HL-60/S4 treated with phorbol 12-myristate 13-acetate at 8.2 ng/mL for 4 days and 3 days (cell line): ENCODE measurements around the gene OR13C2.
"Not testable (repeated sequence)": the region's sequence is repeated elsewhere in the genome, so short reads cannot be mapped to it uniquely, and the experiment has no call there.

Source experiments
- in situ Hi-C: fragments of 300-500 bp; cut with MboI; formaldehyde crosslinking; loops from 2 replicates; pipeline ENCODE4 v1.15.0; 2022; ENCODE audit warnings: low sequenced_read_pairs

Gene OR13C2, protein sequence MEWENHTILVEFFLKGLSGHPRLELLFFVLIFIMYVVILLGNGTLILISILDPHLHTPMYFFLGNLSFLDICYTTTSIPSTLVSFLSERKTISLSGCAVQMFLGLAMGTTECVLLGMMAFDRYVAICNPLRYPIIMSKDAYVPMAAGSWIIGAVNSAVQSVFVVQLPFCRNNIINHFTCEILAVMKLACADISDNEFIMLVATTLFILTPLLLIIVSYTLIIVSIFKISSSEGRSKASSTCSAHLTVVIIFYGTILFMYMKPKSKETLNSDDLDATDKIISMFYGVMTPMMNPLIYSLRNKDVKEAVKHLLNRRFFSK

DNA sequence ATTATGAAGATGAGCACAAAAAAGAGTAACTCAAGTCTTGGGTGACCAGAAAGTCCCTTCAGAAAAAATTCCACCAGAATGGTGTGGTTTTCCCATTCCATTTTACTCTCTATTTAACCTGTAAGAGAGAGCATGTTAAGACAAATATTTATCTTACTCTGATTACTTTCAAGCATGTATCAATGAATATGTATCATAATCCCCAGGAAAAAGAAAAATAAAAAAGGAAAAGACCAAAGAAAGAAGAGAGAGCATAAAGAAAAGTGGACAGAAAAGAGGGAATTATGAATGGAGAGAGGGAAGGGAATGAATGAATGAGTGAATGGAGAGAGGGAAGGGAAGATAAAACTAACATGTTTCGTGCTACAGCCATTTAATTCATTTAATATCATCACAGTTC lies at the start of gene OR13C2:
TSS of gene OR13C2 (minus strand) at position 101 of the 400 bp plus-strand sequence. CDS start at position 101, 0 bp downstream.
- in situ Hi-C loops, result not testable (repeated sequence)

DNA sequence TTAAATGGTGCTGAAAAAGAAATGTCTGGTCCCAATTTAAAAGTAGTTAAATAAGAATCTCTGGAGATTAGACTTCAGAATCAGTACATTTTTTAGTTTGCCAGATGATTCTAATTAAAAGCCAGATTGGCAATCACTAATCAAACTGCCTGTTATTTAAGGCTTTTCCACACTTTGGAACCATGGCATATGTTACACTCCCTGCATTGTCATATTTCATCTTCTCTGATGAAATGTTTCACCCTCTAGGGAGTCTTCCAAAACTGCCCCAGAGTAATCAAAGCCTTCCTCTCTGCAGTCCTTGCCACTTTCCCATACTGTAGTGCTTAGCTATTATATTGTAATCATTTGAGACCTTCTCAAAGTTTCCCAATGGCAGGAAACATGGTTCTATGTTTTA lies 30.0 kb upstream of the OR13C2 start:
- in situ Hi-C loops, result no loop called here

DNA sequence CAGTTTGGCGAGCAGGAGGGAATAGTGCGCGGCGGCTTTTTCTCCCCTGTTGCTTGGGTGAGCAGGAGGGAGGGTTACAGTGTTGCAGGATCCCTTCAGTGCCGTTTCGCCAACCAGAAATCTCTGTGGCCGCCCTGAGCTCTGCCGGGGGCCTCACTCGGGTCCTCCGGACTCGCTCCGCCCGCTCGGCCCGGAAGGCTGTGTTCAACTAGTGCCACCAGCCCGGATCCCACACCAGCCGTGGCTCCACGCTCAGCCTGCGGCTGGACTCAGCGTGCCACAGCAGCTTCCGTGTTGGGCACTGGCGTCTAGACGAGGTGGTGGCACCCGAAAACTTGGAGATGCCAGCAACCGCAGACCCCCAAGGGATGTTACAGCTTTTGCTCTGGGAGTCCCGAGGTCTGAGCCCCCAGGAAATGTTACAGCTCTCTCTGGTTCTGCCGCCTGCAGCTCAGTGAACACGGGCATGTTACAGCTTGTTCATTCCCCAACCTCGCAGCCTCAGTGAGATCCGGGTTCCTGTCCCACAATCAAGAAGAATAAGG lies 28.6 kb upstream of the OR13C2 start:
- in situ Hi-C loops, result no loop called here

DNA sequence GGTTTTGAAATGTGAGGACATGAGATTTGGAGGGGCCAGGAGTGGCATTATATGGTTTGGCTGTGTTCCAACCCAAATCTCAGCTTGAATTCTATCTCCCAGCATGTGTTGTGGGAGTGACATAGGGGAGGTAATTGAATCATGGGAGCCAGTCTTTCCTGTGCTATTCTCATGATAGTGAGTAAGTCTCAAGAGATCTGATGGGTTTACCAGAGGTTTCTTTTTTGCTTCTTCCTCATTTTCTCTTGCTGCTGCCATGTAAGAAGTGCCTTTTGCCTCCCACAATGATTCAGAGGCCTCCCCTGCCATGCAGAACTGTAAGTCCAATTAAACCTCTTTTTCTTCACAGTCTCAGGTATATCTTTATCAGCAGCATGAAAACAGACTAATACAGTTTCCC lies 20.5 kb upstream of the OR13C2 start:
- in situ Hi-C loops, result not testable (repeated sequence)

DNA sequence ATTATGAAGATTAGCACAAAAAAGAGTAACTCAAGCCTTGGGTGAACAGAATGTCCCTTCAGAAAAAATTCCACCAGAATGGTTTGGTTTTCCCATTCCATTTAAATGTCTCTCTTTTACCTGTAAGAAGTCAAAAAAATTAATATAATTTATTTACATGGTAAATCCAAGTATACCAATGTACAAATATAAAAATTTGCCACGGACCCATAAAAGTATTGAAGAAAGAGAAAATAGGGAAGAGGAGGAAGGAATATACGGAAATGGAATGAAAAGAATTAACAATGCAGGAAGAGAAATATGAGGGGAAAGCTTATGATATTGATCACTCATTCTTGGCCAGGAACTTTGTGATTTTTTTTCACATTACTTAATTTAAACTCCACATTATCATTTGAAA lies 12.7 kb upstream of the OR13C2 start, which contains the start of gene OR13C9:
TSS of gene OR13C9 (minus strand) at position 101 of the 400 bp plus-strand sequence. CDS start at position 101, 0 bp downstream.
- in situ Hi-C loops, result no loop called here

DNA sequence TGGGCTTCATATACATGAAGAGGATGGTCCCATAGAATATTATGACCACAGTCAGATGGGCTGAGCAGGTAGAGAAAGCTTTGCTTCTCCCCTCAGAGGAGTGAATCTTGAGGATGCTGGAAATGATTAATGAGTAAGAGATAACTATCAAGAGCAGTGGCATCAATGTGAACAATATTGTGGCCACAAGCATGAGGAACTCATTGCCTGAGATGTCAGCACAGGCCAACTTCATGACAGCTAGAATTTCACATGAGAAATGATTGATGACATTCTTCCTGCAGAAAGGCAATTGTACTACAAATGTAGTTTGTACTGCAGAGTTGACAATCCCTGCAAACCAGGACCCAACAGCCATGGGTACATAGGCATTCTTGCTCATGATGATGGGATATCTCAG lies 12.0 kb upstream of the OR13C2 start:
- in situ Hi-C loops, result no loop called here

DNA sequence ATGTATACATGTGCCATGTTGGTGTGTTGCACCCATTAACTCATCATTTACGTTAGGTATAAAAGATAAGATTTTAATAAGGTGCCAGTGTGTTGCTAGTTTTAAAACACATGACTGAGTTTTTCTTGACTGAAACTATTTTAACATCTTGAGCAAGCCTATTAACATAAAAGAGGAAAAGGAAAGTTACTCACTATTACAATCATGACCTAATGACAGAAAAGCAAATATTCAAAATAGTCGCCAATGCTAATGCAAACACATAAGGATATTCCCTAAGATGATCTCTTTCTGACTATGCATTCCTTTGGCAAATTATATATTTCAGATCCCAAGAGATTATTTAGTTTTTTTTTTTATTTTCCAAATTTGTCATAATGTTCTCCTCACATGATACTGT lies 5.8 kb upstream of the OR13C2 start:
- in situ Hi-C loops, result no loop called here

DNA sequence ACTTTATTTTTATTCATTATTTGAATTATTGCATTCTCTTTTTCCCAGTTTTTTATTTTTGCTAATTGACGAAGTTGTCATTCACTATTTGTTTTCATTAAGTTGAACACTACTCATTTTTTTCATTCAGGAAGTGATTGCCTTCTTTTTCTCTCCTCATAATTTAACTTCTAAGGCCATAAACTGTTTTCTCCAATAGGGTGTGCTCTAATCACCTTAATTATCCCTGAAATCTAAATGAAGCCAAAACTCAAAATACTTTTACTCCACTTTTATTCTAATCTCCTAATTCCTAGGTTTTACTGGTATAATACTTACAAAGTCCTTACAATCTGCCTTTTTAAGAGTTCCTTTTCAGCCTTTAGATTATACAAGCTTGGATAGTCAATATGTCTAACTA lies 2.9 kb upstream of the OR13C2 start:
- in situ Hi-C loops, result no loop called here

DNA sequence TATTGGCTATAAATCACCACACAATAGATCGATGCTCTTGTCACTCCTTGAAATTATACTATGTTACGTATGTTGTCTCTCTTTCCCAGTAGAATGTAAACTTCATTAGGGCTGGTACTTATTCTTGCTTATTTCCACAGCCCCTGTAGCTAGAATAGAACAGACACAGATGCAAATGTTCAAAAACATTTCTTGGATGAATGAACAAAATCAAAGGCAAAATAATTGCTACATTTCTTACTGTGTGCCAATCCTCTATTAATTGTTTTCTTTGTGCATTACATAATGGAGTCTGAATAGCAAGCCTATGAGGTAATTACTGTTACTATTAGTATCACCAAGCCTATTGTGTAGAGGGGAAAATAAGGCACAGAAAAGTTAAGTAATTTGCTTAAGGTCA lies 725 bp upstream of the OR13C2 start:
- in situ Hi-C loops, result no loop called here

DNA sequence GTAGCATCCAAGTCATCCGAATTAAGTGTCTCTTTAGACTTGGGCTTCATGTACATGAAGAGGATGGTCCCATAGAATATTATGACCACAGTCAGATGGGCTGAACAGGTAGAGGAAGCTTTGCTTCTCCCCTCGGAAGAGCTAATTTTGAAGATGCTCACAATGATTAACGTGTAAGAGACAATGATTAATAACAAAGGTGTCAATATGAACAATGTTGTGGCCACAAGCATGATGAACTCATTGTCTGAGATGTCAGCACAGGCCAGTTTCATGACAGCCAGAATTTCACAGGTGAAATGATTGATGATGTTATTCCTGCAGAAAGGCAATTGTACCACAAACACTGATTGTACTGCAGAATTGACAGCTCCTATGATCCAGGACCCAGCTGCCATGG lies 626 bp downstream of the OR13C2 start:
- in situ Hi-C loops, result no loop called here

DNA sequence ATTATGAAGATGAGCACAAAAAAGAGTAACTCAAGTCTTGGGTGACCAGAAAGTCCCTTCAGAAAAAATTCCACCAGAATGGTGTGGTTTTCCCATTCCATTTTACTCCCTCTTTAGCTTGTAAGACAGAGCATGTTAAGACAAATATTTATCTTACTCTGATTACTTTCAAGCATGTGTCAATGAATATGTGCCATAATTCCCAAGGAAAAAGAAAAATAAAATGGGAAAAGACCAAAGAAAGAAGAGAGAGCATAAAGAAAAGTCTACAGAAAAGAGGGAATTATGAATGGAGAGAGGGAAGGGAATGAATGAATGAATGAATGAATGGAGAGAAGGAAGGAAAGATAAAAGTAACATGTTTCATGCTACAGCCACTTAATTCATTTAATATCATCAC lies 6.1 kb downstream of the OR13C2 start, which contains the start of gene OR13C5:
TSS of gene OR13C5 (minus strand) at position 101 of the 400 bp plus-strand sequence. CDS start at position 101, 0 bp downstream.
- in situ Hi-C loops, result not testable (repeated sequence)

DNA sequence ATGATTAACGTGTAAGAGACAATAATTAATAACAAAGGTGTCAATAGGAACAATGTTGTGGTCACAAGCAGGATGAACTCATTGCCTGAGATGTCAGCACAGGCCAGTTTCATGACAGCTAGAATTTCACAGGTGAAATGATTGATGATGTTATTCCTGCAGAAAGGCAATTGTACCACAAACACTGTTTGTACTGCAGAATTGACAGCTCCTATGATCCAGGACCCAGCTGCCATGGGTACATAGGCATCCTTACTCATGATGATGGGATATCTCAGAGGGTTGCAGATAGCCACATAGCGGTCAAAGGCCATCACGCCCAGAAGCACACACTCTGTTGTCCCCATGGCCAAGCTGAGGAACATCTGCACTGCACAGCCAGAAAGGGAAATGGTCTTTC lies 6.7 kb downstream of the OR13C2 start:
- in situ Hi-C loops, result not testable (repeated sequence)

DNA sequence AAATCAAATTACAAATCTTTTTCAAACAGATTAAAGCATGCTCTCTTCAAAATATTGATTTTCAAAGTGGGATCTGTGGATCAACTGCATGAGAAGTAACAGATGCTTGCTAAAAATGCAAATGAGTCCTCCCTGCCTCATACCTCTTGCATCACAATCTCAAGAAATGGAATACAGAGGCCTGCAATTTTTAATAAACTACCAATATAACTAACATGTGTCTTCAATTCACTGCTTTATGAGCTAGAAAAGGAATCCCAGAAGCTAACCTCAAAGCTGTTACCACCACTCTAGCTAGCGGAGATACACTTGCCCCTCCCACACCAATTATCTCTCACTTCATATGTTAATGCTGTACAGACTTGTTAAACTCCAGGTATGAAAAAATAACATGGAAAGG lies 15.8 kb downstream of the OR13C2 start:
- in situ Hi-C loops, result no loop called here

DNA sequence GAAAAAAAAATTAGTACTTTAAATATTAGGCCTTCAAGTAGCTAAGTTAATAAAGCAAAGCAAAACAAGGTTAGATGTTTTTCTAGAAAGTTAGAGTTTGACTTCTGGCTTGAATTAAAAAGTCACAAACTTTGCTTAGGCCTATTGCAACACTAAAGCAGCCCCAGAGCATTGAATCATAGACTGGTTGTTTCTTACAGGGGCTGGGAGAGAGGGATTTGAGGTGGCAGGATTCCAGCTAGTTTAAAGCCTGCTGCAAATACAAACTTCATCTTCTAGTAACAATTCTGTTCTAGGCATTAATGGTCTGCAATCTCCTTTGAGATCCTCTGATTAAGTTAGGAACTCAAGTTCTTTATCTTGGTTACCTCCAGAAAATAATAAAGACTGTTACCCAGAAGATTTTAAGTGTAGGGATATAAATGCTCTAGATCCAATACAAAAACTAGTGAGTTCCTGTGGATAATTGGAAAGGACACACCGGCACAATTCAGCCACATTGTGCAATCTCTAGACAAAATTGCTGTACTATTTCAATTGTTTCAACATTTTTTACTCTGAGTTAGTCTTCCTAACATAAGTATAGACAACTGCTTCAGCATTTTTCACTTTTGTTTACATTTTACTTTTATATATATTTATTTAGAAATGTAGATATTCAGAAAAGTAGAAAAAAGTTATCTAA lies 18.8 kb downstream of the OR13C2 start:
- in situ Hi-C loops, result no loop called here

DNA sequence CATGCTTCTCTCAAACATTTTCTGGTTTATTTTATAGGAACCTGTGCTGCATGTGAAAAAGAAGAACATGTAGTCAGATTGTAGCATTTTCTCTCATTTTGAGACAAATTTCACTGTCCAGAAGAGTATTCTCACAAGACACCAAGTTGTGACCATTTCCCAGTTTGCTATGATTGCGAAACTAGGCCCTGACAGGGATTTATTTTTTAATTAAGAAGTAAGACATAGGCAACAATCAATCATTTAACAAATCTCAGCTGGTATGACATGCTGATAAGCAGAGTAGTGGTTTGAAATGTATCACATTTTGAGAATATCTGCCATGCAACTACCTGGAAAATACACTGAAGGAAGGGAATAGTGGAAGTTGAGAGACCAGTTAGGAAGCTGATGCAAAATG lies 24.9 kb downstream of the OR13C2 start:
- in situ Hi-C loops, result no loop called here

DNA sequence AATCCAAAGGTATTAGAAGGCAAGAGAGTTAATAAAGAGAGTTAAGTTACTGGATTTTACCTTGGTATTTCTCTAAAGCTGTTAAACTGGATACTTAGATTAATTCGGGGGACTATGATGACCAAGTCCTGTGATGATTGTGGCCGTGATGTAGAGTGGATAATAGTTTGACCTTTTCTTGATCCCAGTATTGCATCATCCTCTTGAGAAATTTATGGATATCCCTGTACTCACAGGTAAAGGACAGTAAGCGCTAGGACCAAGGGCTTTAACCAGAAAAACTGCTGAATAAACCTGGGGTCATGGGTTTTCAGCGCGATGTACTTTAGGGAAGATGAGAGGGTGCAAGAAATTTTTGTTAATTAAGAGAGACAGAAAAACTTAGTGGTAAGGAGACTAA lies 28.2 kb downstream of the OR13C2 start:
- in situ Hi-C loops, result no loop called here

DNA sequence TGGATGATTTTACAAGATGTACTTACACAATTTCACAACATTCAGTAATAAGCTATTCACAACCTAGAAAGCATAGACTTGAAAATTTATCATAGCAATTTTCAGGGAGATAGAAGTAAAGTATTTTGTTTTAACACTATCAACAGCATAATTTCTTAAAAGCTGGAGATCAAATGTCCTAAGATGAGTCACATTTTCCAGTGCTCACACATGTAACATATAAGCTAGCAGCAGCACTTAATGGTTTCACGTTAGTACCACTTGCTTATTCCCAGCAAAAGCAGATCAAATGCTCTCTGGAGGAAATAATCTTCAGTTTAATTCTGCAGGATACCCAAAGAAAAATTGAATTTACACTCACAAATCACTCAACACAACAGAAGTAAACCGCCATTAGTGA lies 30.0 kb downstream of the OR13C2 start:
- in situ Hi-C loops, result no loop called here

DNA sequence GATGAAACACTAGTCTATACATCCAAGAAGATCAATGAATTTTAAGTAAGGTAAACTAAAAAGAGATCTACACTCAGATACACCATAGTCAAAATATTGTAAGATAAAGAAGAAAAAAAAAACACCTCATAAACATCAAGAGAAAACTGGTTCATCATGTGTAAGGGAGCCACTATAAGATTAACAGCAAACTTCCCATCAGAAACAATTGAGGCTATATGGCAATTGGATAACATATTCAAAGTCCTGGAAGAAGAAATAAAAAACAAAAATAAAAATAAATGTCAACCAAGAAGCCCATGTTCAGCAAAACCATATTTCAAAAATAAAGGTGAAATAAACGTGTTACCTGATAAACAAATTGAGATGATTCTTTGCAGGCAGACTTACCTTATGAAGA lies 32.8 kb downstream of the OR13C2 start:
- in situ Hi-C loops, result no loop called here

DNA sequence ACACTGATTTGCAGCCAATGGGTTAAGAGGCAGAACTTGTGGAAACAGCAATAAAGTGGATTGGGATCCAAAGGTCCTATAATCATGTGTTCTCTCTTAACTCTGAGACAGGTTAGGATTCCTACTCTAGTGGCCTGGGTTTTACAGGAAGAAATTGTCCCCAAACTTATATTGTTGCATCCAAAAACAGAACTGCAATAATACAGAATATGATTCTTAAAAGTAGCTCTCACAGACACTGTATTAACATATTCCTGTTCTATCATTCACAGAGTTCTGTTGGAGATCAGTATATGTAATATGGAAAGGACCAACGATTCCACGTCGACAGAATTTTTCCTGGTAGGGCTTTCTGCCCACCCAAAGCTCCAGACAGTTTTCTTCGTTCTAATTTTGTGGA lies 36.6 kb downstream of the OR13C2 start, which contains the start of gene OR13C8:
TSS of gene OR13C8 (plus strand) at position 301 of the 400 bp plus-strand sequence. CDS start at position 301, 0 bp downstream.
- in situ Hi-C loops, result no loop called here

DNA sequence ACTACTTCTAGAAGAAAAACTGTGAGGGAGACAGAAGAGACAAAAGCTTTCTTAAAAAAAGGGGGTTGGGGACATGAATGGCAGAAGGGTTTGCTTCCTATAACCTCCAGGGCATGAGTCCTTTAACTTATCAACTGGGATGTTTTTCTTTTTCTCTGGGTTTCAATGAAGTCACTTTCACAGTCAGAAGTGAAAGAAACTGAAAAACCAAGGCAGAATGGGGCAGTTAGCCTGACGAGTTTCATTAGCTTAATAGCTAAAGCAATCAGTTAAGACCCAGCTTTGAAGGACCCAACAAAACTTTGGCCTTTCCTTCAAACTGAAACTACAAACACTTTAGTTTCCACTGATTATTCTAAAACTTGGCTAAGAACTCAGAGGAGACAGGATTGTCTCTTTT lies 41.1 kb downstream of the OR13C2 start:
- in situ Hi-C loops, result no loop called here

DNA sequence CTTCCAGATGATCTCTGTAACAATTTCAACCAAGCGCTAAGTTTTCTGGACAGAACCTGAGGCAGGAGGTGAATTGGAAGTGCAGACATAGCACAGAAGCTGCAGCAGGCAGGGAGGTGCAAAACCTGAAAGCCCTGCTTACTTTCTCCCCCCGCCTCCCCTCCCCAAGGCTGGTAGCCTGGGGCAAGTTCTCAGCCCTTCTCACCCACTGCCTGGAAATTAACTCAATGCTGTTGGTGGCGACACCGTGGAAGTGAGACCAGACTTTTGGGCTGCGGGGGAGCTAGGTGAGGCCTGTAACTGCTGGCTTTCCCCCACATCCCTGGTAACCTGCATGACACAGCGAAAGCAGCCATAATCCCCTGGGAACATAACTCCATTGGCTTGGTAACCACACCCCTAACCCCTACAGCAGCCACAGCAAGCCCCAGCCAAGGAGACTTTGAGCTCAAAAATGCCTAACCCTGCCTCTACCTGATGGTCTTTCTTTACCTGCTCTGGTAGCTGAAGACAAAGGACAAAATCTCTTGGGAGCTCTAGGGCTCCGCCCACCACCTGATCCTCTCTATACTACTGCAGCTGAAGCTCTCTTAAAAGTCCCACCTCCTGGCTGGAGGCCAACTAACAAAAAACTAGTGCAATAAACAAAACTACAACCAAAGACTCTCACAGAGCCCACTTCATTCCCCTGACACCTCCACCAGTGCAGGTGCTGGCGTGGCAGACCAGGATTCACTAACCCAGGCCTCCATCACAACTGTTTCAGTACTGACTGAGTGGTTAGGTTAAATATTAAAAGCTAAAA lies 48.4 kb downstream of the OR13C2 start:
- in situ Hi-C loops, result no loop called here
